GM23338 (cell line): ENCODE measurements around the gene ADCY1.

Source experiments
- CREB1 ChIP-seq: fragments of 250-450 bp; sonication (Bioruptor Pico); IDR thresholded peaks from 2 replicates; pipeline ENCODE4 v1.5.0; 2020; ENCODE audit warnings: low read depth, mild to moderate bottlenecking, moderate library complexity
- CTCF ChIP-seq, 2 experiments: fragments of 200-600 bp in 1 of 2; sonication (generic) in 1 of 2; conservative IDR thresholded peaks; 2 replicates each; pipeline versions ENCODE4 v1.5.1 to v1.6.1; 2016 to 2017; ENCODE audit warnings: antibody characterized with exemption in 2 of 2, low read depth in 2 of 2, mild to moderate bottlenecking in 2 of 2, moderate library complexity in 1 of 2
- EZH2 ChIP-seq: fragments of 200-600 bp; sonication (generic); IDR thresholded peaks from one replicate; pipeline ENCODE4 v1.8.0; 2017; ENCODE audit warnings: antibody characterized with exemption, mild to moderate bottlenecking, low read depth; ENCODE audit not compliant: unreplicated experiment
- EZH2phosphoT487 ChIP-seq: fragments of 200-600 bp; sonication (generic); IDR thresholded peaks from one replicate; pipeline ENCODE4 v1.8.1; 2018; ENCODE audit warnings: antibody characterized with exemption; ENCODE audit not compliant: unreplicated experiment
- JUNB ChIP-seq: IDR thresholded peaks from one replicate; pipeline ENCODE4 v1.6.1; 2016; ENCODE audit warnings: antibody characterized with exemption; ENCODE audit not compliant: unreplicated experiment
- POLR2AphosphoS5 ChIP-seq: IDR thresholded peaks from 2 replicates; pipeline ENCODE4 v1.6.1; 2016; ENCODE audit warnings: antibody characterized with exemption, low read depth
- REST ChIP-seq: IDR thresholded peaks from one replicate; pipeline ENCODE4 v1.6.1; 2018; ENCODE audit warnings: antibody characterized with exemption; ENCODE audit not compliant: unreplicated experiment
- STAT1 ChIP-seq: IDR thresholded peaks from one replicate; pipeline ENCODE4 v1.6.1; 2016; ENCODE audit warnings: antibody characterized with exemption; ENCODE audit not compliant: unreplicated experiment
- ZNF331 ChIP-seq: fragments of 250-450 bp; sonication (Bioruptor Pico); IDR thresholded peaks from 2 replicates; pipeline ENCODE4 v1.5.0; 2020; ENCODE audit warnings: low read depth, mild to moderate bottlenecking, moderate library complexity
- TF ChIP-seq, protein P1 (sequence below): IDR thresholded peaks from 2 replicates; pipeline ENCODE4 v1.6.1; 2016; ENCODE audit warnings: antibody characterized with exemption

- TF ChIP-seq CTCF (conservative IDR thresholded peaks at IDR 0.05; ENCODE audit: low read depth in 2 of 2) = no peak
- no peak for TF ChIP-seq REST
- no peak for TF ChIP-seq POLR2AphosphoS5
- no peak for TF ChIP-seq EZH2phosphoT487
- TF ChIP-seq EZH2 = no peak
- no peak for TF ChIP-seq ZNF331
- TF ChIP-seq JUNB = no peak
- no peak for TF ChIP-seq STAT1
- TF ChIP-seq, protein P1, sequence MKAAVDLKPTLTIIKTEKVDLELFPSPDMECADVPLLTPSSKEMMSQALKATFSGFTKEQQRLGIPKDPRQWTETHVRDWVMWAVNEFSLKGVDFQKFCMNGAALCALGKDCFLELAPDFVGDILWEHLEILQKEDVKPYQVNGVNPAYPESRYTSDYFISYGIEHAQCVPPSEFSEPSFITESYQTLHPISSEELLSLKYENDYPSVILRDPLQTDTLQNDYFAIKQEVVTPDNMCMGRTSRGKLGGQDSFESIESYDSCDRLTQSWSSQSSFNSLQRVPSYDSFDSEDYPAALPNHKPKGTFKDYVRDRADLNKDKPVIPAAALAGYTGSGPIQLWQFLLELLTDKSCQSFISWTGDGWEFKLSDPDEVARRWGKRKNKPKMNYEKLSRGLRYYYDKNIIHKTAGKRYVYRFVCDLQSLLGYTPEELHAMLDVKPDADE = no peak
- no peak for TF ChIP-seq CREB1 (CRISPR knock-in tag)
These were observed 51.7 kb downstream of the ADCY1 start for GRCh38 chr7:45625714-45626440.
